Mesenchymal stem cell (in vitro differentiated cells and primary cell): ENCODE measurements around the gene HCFC1R1.
"Not testable (repeated sequence)": the region's sequence is repeated elsewhere in the genome, so short reads cannot be mapped to it uniquely, and the experiment has no call there.

Source experiments
- DNase-seq: peaks from one replicate; pipeline ENCODE4 v3.0.0-alpha.2; 2013
- H2AFZ ChIP-seq: one replicate; pipeline ENCODE4 v1.6.1; 2013; ENCODE audit warnings: low read depth, mild to moderate bottlenecking, control low read depth, inconsistent platforms, low read length, moderate library complexity
- H2AK5ac ChIP-seq: 2 replicates; pipeline ENCODE4 v1.6.1; 2013; ENCODE audit warnings: low read length, moderate library complexity, mild to moderate bottlenecking, inconsistent platforms; ENCODE audit not compliant: severe bottlenecking
- H2BK120ac ChIP-seq: one replicate; pipeline ENCODE4 v1.6.1; 2013; ENCODE audit warnings: low read depth, mild to moderate bottlenecking, inconsistent platforms, low read length, moderate library complexity
- H2BK12ac ChIP-seq, 2 experiments: one replicate each; pipeline ENCODE4 v1.6.1; 2013; ENCODE audit warnings: inconsistent platforms in 2 of 2, low read length in 2 of 2, mild to moderate bottlenecking in 2 of 2, moderate library complexity in 2 of 2, control low read depth in 1 of 2
- H2BK15ac ChIP-seq: one replicate; pipeline ENCODE4 v1.6.1; 2013; ENCODE audit warnings: mild to moderate bottlenecking, low read depth, inconsistent platforms; ENCODE audit not compliant: poor library complexity, severe bottlenecking
- H2BK5ac ChIP-seq: 2 replicates; pipeline ENCODE4 v1.6.1; 2013; ENCODE audit warnings: low read depth, mild to moderate bottlenecking, low read length, control low read depth, inconsistent platforms; ENCODE audit not compliant: poor library complexity, severe bottlenecking
- H3K14ac ChIP-seq, 2 experiments: one replicate each; pipeline ENCODE4 v1.6.1; 2013; ENCODE audit warnings: inconsistent platforms in 2 of 2, low read length in 2 of 2, control low read depth in 1 of 2, mild to moderate bottlenecking in 1 of 2, moderate library complexity in 1 of 2
- H3K18ac ChIP-seq, 2 experiments: one replicate each; pipeline ENCODE4 v1.6.1; 2013; ENCODE audit warnings: inconsistent platforms in 2 of 2, low read length in 2 of 2, control low read depth in 1 of 2, low read depth in 1 of 2, mild to moderate bottlenecking in 1 of 2
- H3K23ac ChIP-seq, 2 experiments: one replicate each; pipeline ENCODE4 v1.6.1; 2013; ENCODE audit warnings: inconsistent platforms in 2 of 2, low read length in 2 of 2, mild to moderate bottlenecking in 2 of 2, moderate library complexity in 2 of 2, control low read depth in 1 of 2
- H3K27ac ChIP-seq: 2 replicates; pipeline ENCODE4 v1.5.1; 2013; ENCODE audit warnings: mild to moderate bottlenecking, moderate library complexity, low read length, control low read depth, inconsistent platforms; ENCODE audit not compliant: poor library complexity, severe bottlenecking
- H3K27me3 ChIP-seq, 2 experiments: 2 replicates each; pipeline versions ENCODE4 v1.6.1 to v1.7.0; 2013; ENCODE audit warnings: low read length in 2 of 2, mild to moderate bottlenecking in 2 of 2, moderate library complexity in 2 of 2, control low read depth in 1 of 2, inconsistent platforms in 1 of 2; ENCODE audit not compliant: control insufficient read depth in 1 of 2, insufficient read depth in 1 of 2
- H3K36me3 ChIP-seq, 2 experiments: 2 replicates each; pipeline versions ENCODE4 v1.6.1 to v1.7.0; 2013; ENCODE audit warnings: low read length in 2 of 2, control low read depth in 1 of 2, inconsistent platforms in 1 of 2, low read depth in 1 of 2, mild to moderate bottlenecking in 1 of 2; ENCODE audit not compliant: insufficient read depth in 2 of 2, control insufficient read depth in 1 of 2
- H3K4ac ChIP-seq, 2 experiments: one replicate each; pipeline ENCODE4 v1.6.1; 2013; ENCODE audit warnings: inconsistent platforms in 2 of 2, low read length in 2 of 2, mild to moderate bottlenecking in 2 of 2, moderate library complexity in 2 of 2, control low read depth in 1 of 2, low read depth in 1 of 2
- H3K4me1 ChIP-seq: 2 replicates; pipeline ENCODE4 v1.6.1; 2013; ENCODE audit warnings: low read depth, low read length, control low read depth; ENCODE audit not compliant: control insufficient read depth, insufficient read depth
- H3K4me2 ChIP-seq: 2 replicates; pipeline ENCODE4 v1.6.1; 2013; ENCODE audit warnings: low read length, mild to moderate bottlenecking, inconsistent platforms; ENCODE audit not compliant: poor library complexity, severe bottlenecking
- H3K4me3 ChIP-seq, 2 experiments: 2 replicates each; pipeline versions ENCODE4 v1.5.1 to v1.7.0; 2013; ENCODE audit warnings: low read length in 2 of 2, mild to moderate bottlenecking in 2 of 2, control low read depth in 1 of 2, low read depth in 1 of 2; ENCODE audit not compliant: insufficient read depth in 1 of 2
- H3K79me1 ChIP-seq: replicated peaks from 2 replicates; pipeline ENCODE4 v1.6.1; 2013; ENCODE audit warnings: mild to moderate bottlenecking, control low read depth, low read length, inconsistent platforms; ENCODE audit not compliant: poor library complexity, severe bottlenecking
- H3K9ac ChIP-seq: 2 replicates; pipeline ENCODE4 v1.7.0; 2013; ENCODE audit warnings: mild to moderate bottlenecking, low read length, moderate library complexity
- H3K9me3 ChIP-seq: 2 replicates; pipeline ENCODE4 v1.7.0; 2013; ENCODE audit warnings: mild to moderate bottlenecking, low read length; ENCODE audit not compliant: control insufficient read depth
- H4K8ac ChIP-seq: one replicate; pipeline ENCODE4 v1.6.1; 2013; ENCODE audit warnings: inconsistent platforms, mild to moderate bottlenecking, low read length, moderate library complexity
- H4K91ac ChIP-seq: one replicate; pipeline ENCODE4 v1.6.1; 2013; ENCODE audit warnings: mild to moderate bottlenecking, low read length, inconsistent platforms
- WGBS: methylation state at CpG from one replicate; pipeline ENCODE4 v1.1.7; 2013; ENCODE audit warnings: mixed read lengths; 5-methylcytosine and 5-hydroxymethylcytosine counted together

HCFC1R1 gene

GRCh38 chr16:3071655-3072054, 47.9 kb upstream of the HCFC1R1 start:
- H4K91ac ChIP-seq, result no peak overlapping the region
- peaks cover under 1% of the 10 kb centered on the region for H3K79me1 ChIP-seq
- H4K8ac ChIP-seq, result no peak overlapping the region
- no peak overlapping the region for H3K4ac ChIP-seq
- peaks cover 0 to 26% of the 10 kb centered on the region in 2 experiments for H3K36me3 ChIP-seq
- no peak overlapping the region for H2BK12ac ChIP-seq
- H2BK5ac ChIP-seq, result no peak overlapping the region
- no peak for DNase-seq
- no peak overlapping the region for H2AK5ac ChIP-seq
- H3K4me2 ChIP-seq, result no peak overlapping the region
- H2BK120ac ChIP-seq, result no peak overlapping the region
- no peak overlapping the region for H3K9ac ChIP-seq
- H3K27ac ChIP-seq, result no peak overlapping the region
- H3K18ac ChIP-seq, result no peak overlapping the region
- WGBS, result 86% methylated on average over 7 of the region's 7 CpGs
- no peak overlapping the region for H3K23ac ChIP-seq
- H2AFZ ChIP-seq, result no peak overlapping the region
- H3K27me3 ChIP-seq, result peaks cover 23 to 31% of the 10 kb centered on the region in 2 experiments
- H2BK15ac ChIP-seq, result no peak overlapping the region
- no peak overlapping the region for H3K14ac ChIP-seq
- H3K4me1 ChIP-seq, result peaks cover 5% of the 10 kb centered on the region
- no peaks in the 10 kb centered on the region for H3K9me3 ChIP-seq
- H3K4me3 ChIP-seq, result no peak overlapping the region

GRCh38 chr16:3070608-3071111, 46.9 kb upstream of the HCFC1R1 start:
- no peak overlapping the region for H3K23ac ChIP-seq
- H3K27ac ChIP-seq, result no peak overlapping the region
- no peak overlapping the region for H2BK15ac ChIP-seq
- H3K14ac ChIP-seq, result no peak overlapping the region
- H3K9ac ChIP-seq, result no peak overlapping the region
- H3K36me3 ChIP-seq, result peaks cover 0 to 26% of the 10 kb centered on the region in 2 experiments
- H4K8ac ChIP-seq, result no peak overlapping the region
- no peak overlapping the region for H3K18ac ChIP-seq
- H2BK120ac ChIP-seq, result no peak overlapping the region
- 86% methylated on average over 9 of the region's 9 CpGs for WGBS
- peaks cover 4% of the 10 kb centered on the region for H3K79me1 ChIP-seq
- H2AFZ ChIP-seq, result no peak overlapping the region
- H3K4ac ChIP-seq, result no peak overlapping the region
- no peak overlapping the region for H3K4me3 ChIP-seq
- no peak overlapping the region for H2BK12ac ChIP-seq
- no peaks in the 10 kb centered on the region for H3K9me3 ChIP-seq
- H3K4me1 ChIP-seq, result peaks cover 14% of the 10 kb centered on the region
- H2BK5ac ChIP-seq, result no peak overlapping the region
- no peak overlapping the region for H4K91ac ChIP-seq
- no peak for DNase-seq
- H2AK5ac ChIP-seq, result no peak overlapping the region
- H3K27me3 ChIP-seq, result peaks cover 15 to 31% of the 10 kb centered on the region in 2 experiments
- no peak overlapping the region for H3K4me2 ChIP-seq

DNA sequence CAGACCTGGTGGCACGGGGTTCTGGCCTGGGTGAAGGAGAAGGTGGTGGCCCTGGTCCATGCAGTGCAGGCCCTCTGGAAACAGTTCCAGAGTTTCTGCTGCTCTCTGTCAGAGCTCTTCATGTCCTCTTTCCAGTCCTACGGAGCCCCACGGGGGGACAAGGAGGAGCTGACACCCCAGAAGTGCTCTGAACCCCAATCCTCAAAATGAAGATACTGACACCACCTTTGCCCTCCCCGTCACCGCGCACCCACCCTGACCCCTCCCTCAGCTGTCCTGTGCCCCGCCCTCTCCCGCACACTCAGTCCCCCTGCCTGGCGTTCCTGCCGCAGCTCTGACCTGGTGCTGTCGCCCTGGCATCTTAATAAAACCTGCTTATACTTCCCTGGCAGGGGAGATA, 45.4 kb upstream of the HCFC1R1 start:
- not testable (repeated sequence) for H4K8ac ChIP-seq, H3K27ac ChIP-seq, H4K91ac ChIP-seq, H3K9ac ChIP-seq, H3K4ac ChIP-seq, H2BK5ac ChIP-seq, H3K4me3 ChIP-seq, H3K4me2 ChIP-seq, H2BK15ac ChIP-seq, H2BK120ac ChIP-seq, H3K23ac ChIP-seq, DNase-seq, H2AK5ac ChIP-seq, H3K14ac ChIP-seq, H3K18ac ChIP-seq, H2AFZ ChIP-seq, H3K9me3 ChIP-seq, H3K79me1 ChIP-seq, H2BK12ac ChIP-seq
- Histone ChIP-seq H3K36me3 (peaks cover 0 to 26% of the 10 kb centered on the region in 2 experiments), H3K4me1 (peaks cover 26% of the 10 kb centered on the region), H3K27me3 (peaks cover 8 to 27% of the 10 kb centered on the region in 2 experiments)
- WGBS, result 92% methylated on average over 10 of the region's 11 CpGs

- H3K4me1 ChIP-seq, result peaks cover 26% of the 10 kb centered on the region
- H3K23ac ChIP-seq, result no peak overlapping the region
- no peak for DNase-seq
- H3K18ac ChIP-seq, result no peak overlapping the region
- H4K8ac ChIP-seq, result no peak overlapping the region
- H3K36me3 ChIP-seq, result peaks cover 0 to 26% of the 10 kb centered on the region in 2 experiments
- no peak overlapping the region for H3K4me2 ChIP-seq
- no peak overlapping the region for H2AFZ ChIP-seq
- no peak overlapping the region for H3K4me3 ChIP-seq
- H3K79me1 ChIP-seq, result peaks cover 7% of the 10 kb centered on the region
- H3K14ac ChIP-seq, result no peak overlapping the region
- WGBS, result 81% methylated on average over 2 of the region's 4 CpGs
- no peak overlapping the region for H2BK5ac ChIP-seq
- H3K27ac ChIP-seq, result no peak overlapping the region
- H3K9me3 ChIP-seq, result no peaks in the 10 kb centered on the region
- H3K4ac ChIP-seq, result no peak overlapping the region
- H2AK5ac ChIP-seq, result no peak overlapping the region
- peaks cover 1 to 26% of the 10 kb centered on the region in 2 experiments for H3K27me3 ChIP-seq
- H4K91ac ChIP-seq, result peak overlapping the region; percentile 70
- H2BK15ac ChIP-seq, result no peak overlapping the region
- H2BK12ac ChIP-seq, result no peak overlapping the region
- no peak overlapping the region for H3K9ac ChIP-seq
- H2BK120ac ChIP-seq, result no peak overlapping the region
Measured at GRCh38 chr16:3068487-3068886, 44.7 kb upstream of the HCFC1R1 start.
